ENCODE data around the gene RGS6.

GRCh38 chr14:72472845-72473244 is 540.6 kb downstream of the RGS6 start:
- no peak; the same call in 1 of the 2 replicates for TF ChIP-seq CTCF (conservative IDR thresholded peaks at IDR 0.05; ENCODE audit: low read depth, low read length)
- TF ChIP-seq FOS (IDR thresholded peaks at IDR 0.05; ENCODE audit: low read depth, low read length), result no peak
- no peak for TF ChIP-seq MAFK (IDR thresholded peaks at IDR 0.05; ENCODE audit: low read depth, low read length)
- no peak for TF ChIP-seq RCOR1 (IDR thresholded peaks at IDR 0.05; ENCODE audit: insufficient replicate concordance, low read length)
- TF ChIP-seq CEBPB (IDR thresholded peaks at IDR 0.05; ENCODE audit: low read depth, low read length), result no peak
- no peak for TF ChIP-seq USF2 (IDR thresholded peaks at IDR 0.05; ENCODE audit: low read depth, low read length)
- TF ChIP-seq RFX5 (IDR thresholded peaks at IDR 0.05; ENCODE audit: low read depth, low read length), result no peak
- no peak for TF ChIP-seq POLR2A (IDR thresholded peaks at IDR 0.05; ENCODE audit: low read depth, low read length)
- no peak for TF ChIP-seq MXI1 (IDR thresholded peaks at IDR 0.05; ENCODE audit: borderline replicate concordance, low read depth, low read length)
- TF ChIP-seq ELK1 (IDR thresholded peaks at IDR 0.05; ENCODE audit: borderline replicate concordance, low read depth, low read length), result no peak
